COLO668 (cell line): ENCODE results near the gene PLEKHM3.
A peak's percentile ranks its signal among the peaks of the same experiment; 100 is the strongest.

Experiments
- DNase-seq: peaks from one replicate; lab custom pipeline; 2025; ENCODE audit not compliant: unreplicated experiment; lab: John Stamatoyannopoulos, UW

The PLEKHM3 gene

DNA sequence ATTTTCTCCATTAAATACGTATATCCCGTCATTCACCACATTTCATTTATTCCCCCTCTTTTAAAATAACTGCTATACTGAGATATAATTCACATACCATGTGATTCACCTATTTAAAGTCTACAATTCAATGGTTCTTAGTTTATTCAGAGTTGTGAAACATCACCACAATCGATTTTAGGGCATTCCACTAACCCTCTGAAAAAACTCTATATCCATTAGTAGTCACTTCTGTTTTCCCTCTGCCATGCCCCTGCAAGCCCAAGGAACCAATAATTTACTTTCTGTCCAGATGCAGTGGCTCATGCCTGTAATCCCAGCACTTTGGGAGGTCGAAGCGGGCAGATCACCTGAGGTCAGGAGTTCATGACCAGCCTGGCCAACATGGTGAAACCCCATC is 160.1 kb downstream of the PLEKHM3 start:
- no peak for DNase-seq

DNA sequence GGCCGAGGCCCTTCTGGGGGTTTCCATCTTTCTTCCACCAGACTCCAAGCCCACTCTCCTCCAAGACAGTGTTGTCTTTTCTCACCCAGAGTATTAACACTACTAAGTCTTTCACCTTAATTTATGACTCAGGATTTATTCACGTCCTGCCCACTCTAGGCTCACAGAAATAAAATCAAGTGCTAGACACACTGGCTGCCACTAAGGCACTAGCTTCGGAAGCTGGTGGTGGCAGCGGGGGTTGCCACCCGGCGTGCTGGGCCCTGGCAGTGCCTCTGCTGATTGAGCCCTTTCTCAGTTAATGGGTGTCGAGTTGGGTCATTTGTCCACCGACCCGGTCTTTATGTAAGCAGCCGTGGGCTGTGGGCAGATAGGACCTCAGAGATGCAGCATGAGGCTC is 162.0 kb downstream of the PLEKHM3 start:
- no peak for DNase-seq

DNA sequence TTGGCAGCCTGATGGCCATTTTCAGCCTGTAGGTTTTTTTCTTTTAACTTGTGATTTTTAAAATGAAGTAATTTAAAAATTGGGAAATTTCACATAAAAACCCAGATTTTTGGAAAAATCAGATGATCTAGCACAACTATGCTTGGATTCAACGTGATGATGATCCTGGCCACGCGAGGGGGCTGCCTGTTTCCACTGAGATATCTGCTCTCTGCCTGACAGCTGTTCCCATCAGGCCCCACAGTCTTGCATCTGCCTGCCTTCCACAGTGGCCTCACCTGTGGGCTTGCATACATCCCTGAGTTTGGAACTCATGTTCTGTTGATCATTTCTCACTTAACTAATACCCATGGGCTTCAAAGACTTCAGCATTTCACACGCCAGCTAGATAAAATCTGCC is 163.5 kb downstream of the PLEKHM3 start:
- DNase-seq, result no peak

DNA sequence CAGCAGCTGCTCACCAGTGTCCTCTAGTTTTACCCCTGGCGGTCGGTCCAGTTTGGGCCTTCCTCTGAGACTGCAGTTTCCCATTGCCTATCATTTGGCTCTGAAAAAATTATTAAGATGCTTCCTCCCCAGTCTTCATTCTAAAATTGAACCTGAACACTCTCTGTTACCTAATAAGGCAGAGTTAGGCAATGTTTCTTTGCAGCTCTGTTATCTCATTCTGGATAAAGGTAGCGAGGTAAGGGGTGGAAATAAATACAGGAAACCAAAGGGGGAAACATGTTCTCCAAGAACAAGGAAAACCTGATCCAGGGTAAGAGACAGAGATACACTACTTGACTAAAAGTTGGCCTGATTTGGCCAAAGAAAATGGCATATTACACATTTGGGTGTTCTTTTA is 164.6 kb downstream of the PLEKHM3 start:
- DNase-seq, result no peak

DNA sequence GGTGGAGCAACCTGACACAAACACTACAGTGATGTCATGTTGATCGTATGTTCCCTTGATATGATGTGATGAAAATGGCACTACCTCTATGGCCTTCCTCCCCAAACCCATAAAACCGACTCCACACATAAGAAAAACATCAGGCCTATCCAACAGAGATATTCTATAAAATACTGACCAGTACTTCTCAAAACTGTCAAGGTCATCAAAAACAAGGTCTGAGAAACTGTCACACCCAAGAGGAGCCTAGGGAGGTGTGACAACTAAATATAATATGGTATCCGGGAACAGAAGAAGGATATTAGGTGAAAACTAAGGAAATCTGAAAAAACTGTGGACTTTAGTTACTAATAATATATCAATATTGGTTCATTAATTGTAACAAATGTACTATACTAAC is 169.7 kb downstream of the PLEKHM3 start:
- DNase-seq, result no peak

DNA sequence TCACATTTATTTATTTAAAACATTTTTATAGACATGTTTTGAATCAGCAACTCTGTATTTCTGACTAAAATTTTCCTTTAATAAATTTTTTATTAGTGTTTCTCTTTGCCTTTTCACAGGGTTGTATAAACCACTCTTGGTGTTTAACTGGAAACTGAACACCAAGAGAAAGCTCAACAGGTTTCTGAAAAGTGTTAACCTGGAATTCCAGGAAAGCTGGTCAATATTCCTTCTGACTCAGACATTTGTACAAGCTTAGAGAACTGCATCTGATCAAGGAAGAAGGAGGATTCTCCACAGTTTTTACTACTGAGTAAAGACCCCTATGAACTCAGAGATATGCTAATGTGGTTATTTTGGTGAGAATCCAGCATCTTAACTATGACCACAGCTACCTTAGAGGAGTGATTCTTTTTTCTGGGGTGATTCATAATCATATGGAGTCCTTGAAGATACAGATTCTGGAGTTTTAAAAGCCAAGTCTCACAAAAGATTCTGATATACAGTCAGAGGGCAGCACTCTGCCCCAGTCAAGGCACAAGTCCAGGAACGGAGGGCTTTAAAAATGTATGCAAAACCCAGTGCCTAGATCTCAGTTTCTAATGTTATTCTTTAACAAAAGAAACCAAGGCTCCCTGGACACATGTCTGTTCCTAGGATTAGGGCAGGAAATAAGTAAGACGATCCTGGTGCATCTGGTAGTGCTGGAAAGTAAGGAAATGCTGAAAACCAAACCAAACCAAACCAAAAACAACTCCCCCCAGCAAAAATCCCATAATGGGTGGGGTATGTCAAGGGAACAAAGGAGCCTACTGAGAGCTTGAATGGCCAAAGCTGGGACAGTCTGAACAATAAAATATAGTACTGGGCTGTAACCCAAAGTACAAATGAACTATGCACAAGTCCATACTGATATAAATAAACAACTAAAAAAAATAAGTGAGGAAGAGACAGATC is 170.6 kb downstream of the PLEKHM3 start:
- no peak for DNase-seq

DNA sequence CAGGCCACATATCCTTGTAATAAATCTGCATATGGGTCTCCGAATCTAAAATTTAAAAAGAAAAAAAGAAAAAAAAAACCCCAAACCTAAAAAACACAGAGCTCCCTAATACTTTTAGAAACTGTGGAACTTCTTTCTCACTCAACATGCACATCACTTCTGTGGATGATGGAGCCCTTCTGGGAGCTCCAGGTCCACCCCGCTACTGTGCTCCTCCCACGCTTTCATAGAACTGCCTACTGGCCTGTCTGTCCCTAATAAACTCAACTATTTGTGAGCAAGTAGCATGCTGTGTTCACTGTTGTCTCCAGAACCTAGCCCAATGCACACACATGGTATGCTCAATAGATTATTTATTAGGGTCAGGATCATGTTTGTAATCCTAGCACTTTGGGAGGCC is 172.5 kb downstream of the PLEKHM3 start:
- no peak for DNase-seq

DNA sequence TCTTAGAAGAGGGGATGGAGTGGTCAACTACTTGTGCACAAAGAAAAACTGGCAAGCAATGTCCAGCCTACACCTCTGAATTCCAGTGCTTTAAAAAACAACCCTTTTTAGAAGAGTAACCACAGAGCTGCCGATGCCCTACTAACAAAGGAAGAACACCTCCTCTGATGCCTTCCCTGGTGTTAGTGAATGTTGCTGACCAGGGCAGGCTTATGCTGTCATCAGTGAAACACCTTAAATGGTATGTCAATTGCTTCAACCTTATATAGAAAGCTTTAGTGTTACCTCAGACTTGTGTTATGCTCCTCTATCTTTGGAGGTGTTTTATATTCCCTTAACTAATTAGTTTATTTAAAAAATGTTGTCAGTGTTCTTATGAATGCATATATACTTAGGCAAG is 175.9 kb downstream of the PLEKHM3 start:
- no peak for DNase-seq

DNA sequence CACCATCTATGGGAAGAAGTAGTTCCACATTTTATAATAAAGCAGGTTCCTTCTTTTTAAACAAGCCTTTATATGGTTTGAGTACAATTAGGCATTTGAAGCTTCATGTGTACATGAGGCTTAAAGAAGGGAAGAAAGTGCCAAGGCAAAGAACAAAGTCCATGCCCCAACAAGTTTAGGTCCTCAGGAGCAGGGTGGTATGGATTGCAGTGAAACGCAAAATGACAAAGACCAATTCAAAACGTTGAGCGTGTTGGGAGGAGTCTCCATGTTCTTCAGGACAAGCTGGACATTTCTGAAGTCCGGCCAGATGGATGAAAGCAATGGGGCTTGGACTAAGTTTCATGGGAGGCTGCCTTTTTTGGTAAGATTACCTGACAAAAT is 176.8 kb downstream of the PLEKHM3 start:
- no peak for DNase-seq

DNA sequence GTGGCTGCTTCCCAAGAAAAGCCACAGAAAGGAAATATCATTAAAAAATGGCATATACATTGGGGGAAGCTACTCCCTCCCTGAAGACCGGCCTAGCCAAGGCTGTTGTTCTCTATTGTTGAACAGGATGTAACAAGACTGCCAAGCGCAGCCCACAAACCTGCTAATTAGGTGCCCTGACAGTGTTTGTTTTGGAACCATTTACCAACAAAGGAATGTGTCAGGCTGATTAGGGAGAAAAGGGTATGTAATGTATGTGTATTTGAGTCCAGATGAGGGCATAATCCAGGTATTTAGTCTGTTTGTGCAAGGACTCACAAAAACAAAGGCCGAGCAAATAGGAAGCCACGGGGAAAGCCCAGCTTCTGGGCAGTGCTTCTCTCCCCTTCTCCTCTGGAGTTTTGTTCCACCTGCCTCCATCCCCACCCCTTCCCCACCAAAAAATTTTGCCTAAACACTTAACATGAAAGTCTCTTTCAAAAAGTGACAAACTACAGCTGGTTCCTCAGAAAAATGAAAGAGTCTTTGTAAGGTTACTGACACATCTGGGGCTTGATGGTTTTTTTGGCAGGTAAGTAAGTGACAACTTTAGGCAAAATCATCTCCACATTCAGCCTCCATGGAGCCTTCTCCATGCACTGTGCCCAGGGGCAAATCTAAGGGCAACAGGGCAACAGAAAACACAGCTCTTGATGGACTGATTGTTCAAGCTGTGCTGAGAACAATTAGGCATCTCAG is 177.4 kb downstream of the PLEKHM3 start:
- peak; percentile 74 for DNase-seq

DNA sequence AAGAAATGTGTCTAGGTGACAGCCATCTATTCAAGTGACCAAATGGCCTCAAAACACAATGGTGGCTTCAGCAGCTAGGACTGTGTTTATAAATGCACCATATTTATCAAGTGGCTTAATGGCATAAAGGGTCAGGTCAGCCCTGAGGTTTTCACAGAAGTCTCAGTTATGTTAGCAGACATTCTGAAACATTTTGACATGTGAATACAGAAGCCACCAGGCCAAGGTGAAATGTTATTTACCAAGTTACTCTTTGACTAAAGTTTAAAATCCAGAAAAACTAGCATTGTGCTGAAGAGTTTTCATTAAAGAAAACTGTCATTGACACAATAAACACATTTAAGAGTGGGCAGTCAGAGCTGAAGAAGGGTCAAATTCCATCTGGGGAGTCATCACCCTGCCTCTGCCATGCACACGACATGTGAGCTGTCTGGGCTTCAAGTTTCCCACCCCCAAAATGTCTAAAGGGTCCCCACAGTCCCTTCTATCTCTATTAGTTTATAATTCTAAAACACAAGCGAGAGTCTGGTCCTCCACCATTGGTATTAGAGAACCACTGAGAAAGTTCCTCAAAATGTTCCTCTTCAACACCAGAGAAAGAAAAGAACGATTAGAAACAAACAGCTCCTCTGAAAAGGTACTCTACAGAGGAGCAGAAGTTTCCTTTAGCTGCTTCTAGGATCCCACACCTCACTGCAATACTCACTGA is 178.1 kb downstream of the PLEKHM3 start:
- DNase-seq, result no peak

DNA sequence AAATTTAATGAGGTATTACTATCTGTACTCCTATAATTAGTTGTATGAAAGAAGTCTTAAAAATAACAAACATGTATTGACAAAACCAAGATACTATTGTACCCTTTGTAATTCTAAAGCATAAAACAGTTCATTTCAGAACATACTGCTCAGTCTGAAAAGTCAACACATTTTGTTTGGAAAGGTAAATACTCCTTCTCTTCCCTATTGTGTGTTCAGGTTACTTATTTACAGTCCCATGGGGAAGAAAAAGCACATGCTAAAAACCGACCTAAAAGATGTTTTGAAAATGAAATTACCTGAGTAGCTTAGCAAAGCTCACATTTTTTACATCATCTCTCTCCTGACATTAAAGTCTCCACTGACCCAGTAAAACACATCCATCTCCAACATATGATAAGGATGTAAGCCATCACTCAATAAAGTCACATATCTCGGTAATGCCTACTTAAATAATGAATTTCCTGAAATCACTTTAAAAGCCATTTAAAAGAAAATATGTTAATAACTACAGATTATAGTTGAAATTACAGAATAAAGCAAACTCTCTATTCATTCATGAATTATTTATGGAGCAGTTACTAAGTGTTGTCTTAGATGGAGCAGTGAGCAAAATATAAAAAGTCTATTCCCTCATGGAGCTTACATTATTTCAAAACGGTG is 180.0 kb downstream of the PLEKHM3 start:
- DNase-seq, result no peak

DNA sequence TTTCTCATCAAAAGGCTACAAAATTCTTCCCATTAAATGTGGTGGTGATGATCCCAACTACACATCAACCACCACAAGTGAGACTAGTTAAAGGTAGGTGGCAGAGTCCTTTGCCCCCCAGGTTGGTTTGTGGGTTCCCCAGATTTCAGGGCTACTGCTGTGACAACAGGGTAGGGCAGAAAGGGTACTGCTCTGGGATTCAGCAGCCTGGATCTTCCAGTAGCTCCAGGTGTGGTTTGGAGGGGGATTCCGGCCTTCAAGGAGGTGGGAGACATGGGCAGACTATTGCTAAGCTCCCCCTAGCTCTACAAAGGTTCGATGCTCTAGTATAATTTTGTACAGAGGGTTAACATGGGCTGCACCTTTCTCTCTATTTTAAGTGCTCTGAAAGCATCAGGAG is 180.7 kb downstream of the PLEKHM3 start:
- no peak for DNase-seq

DNA sequence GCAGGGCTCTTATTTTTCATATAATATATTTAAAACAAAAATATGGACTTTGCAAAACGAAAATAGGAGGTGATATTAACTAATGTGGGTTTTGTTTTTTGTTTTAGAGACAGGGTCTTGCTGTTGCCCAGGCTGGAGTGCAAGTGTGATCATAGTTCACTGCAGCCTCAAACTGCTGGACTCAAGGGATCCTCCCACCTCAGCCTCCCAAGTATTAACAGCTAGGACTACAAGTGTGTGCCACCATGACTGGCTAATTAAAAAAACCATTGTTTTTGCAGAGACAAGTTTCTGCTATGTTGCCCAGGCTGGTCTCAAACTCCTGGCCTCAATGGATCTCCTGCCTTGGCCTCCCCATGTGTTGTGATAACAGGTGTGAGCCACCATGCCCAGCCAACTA is 185.2 kb downstream of the PLEKHM3 start:
- DNase-seq, result no peak

DNA sequence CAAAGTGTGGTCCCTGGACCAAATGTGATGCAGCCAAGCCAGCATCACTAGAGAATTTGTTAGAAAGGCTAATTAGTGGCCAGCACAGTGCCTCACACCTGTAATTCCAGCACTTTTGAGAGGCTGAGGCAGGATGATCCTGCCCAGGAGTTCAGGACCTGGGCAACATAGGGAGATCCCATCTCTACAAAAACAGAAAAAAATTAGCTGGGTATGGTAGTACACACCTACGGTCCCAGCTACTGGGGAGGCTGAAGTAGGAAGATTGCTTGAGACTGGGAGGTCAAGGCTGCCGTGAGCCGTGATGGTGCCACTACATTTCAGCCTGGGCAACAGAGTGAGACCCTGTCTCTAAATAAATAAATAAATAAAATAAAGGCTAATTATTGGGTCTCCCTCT is 185.8 kb downstream of the PLEKHM3 start:
- DNase-seq, result no peak

DNA sequence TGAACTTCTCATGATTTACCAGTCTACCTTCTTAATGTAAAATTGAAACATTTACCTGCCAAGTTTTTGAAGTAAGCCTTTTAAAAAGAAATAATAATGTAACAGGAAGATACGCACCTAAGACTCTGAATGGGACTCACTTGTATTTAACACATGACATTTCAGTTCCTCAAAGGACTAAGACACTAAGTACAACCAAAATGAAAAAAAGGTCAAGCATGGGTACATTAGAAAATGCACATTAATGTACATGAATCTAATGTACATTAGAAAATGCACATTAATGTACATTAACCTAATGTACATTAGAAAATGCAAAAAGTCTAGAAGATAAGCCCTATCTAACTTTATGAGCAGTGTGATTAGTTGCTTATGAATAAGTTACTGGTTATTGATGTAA is 186.3 kb downstream of the PLEKHM3 start:
- DNase-seq, result no peak

DNA sequence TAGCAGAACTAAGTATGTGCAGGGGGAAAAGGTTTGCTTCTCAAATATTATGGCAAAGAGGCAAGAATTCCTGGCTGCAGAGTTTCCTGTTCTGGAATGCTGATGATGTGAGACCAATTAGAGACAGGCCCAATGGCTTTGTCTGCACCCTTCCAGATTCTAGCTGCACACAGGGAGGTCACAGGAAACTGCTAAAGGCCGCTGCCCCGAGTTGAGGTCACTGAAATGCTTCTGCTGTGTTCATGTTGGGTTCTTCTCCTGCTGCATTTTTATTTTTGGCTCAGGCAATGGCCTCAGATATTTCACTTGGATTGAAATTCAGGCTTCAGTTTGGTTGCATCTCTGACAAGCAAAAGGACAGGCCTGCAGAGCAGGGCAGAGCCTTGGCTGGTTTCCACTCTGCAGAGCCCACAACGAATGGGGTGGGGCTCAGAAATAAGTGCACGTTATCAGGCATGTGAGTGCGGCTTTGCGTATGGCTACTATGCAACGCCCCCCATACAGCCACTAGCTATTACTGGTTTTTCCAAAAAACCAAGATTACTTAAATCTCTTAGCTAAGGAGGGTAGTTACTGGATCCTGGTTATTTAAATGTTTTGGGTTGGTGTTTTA is 188.7 kb downstream of the PLEKHM3 start:
- no peak for DNase-seq

DNA sequence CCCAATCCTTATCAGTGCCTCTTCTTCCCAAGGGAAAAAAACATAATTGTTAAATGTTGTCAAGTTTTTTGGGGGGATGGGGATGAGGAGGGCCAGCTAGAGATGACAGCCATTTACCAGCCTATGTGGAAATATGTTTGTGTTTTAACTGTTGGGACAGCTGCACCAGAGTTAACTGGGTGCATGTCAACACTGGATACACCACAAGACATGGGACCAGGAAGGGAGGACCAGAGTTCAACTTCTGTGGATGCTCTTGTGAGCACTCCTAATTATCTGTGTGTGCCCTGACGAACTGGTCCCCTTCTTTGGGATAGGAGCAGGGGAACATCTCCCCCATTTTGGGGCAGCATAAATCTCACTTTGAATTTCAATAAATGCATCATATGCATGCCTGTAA is 189.5 kb downstream of the PLEKHM3 start:
- DNase-seq, result no peak

DNA sequence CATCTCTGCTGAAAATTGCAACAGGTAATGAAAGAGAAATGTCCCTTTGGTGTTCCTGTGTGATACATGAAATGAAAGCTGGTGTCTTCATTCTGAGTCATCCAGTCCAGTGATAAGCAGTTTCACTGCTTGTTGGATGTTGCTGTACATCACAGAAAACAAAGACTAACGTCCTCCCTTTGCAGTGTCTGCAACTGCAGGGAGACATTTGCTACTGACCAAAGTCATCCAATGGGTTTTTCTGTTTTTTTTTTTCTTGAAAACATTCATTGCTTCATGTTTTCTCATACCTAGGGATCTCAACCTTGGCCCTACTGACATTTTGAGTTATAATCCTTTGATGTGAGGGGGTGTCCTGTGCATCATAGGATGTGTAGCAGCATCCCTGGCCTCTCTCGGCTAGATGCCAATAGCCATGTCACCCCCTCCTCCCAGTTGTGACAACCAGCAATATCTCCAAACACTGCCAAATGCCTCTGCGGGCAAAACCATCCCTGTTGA is 192.0 kb downstream of the PLEKHM3 start:
- no peak for DNase-seq

DNA sequence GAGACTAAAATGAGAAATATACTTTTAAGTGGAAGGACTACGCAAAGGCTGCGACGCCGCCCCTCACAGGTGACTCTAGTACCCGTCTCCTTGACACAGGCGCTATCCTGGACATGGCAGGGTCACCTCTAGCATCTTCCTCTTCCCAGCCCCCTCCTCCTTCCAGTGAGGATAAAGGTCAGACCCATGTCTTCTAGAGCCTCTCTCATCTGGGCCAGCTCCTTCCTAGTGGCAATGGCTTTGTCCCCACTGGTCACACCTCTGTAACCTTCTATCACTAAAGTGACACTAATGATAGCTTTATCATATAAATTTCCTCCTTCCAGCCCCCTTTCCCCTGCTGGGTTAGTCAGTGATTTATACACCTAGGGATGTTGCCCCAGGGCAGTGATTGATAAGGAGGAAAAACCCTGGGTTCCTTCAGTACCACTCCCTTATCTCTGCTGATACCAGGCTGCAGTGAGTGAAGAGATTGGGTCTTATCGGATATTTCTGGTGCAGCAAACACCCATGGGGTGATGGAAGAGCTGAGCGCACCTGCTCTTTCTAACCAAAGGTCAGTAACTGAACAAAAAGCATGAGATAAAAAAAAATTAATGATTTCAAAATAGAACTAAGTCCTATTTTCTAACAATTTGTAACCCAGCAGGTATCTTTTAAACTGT is 193.6 kb downstream of the PLEKHM3 start:
- no peak for DNase-seq
